Measurements from ENCODE around the gene LPCAT1.
"Not testable (repeated sequence)": the region's sequence is repeated elsewhere in the genome, so short reads cannot be mapped to it uniquely, and the experiment has no call there.

Gene LPCAT1

DNA sequence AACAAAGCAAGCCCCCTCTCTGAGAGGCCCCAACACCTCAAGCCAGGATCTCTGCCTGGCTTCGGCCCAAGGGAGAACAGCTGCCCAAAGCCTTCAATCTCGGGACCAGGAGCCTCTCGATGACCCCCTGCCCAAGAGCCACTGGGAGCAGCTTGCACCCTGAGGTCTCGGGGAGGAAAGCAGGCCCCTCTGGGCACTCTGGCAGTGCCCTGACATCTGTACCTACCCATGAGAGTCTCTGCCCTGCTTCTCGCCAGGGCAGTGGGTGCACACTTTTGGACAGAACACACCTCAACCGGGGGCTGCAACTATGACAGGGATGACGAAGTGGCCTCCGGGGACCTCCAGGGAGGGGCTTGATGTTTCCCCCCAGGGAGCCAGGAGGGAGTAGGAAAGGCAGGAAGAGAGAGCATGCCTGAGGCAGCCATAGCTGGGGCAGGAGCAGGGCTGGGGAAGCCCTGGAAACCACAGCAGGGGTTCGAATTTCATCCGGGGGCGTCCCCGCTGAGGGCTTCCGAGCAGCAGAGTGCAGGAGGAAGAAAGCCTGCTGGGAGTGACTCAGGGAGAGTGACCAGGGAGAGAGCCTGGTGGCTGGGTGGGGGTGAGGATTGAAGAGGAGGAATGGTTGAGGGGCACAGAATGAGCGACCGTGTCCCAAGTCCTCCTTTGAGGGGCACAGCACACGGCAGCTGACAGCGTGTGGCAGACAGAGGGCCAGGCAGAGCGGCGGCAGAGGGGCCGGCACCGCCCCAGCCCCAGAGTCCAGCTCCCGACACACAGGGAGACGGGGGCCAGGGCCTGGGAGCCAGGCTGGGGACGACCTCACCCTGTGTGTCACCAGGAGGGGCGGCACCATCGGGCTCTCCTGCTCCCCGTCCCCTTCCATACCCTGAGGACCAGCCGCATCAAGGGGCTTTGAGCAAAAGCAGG, 1.8 kb downstream of the LPCAT1 start:
- DNase-seq (ENCODE audit: low read depth) = no peak

- DNase-seq (ENCODE audit: low read depth) = no peak
These were observed 2.8 kb downstream of the LPCAT1 start for GRCh38 chr5:1520791-1521453.

GRCh38 chr5:1519631-1520210, 4.0 kb downstream of the LPCAT1 start:
- no peak for DNase-seq (ENCODE audit: low read depth)

DNA sequence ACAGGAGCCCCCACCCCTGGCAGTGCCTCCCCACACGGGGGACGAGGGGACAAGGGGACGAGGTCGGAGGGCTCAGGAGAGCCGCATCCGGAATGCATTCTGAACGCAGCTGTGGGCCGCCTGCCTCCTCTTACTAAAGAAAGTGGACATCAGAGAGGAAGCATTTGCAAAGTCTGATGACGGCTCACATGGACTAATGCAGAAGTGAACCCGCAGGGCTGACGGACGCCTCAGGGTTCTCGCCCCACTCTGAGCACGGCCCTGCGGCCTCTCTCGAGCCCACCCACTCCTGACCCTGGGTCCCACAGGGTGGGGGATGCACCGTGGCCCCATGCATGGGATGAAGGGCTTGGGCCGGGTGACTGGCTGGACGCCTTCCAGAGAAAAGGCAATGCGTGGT, 5.9 kb downstream of the LPCAT1 start:
- DNase-seq (ENCODE audit: low read depth) = no peak

GRCh38 chr5:1516615-1517601, 6.9 kb downstream of the LPCAT1 start:
- DNase-seq (ENCODE audit: low read depth) = no peak

DNA sequence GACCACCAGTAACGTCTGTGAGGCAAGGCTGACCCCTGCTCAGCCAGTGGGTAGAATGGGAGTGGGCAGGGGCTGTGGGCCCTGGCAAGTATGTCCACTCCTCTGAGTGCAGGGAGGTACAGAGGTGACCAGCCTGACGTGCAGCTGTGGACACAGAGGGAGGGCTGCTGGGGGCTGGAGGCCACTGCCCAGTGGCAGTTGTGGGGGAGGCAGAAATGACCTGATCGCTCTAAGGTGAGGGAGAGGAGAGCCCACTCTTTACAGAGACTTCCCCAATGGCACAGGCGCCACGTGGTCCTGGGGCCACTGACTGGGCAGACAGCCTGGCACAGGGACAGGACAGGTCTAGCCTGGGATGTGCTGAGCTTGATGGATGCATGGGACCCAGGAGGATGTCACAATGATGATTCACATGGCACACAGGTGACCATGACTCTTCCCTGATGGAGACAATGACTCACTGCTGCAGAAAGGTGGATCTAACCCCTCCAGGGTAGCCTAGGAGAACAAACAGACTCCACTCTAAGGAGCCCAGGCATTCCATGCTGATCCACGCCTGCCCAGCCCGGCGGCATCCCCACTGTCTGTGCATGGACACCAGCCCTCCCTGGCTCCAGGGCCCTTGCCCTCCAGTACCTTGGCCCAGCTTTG, 7.7 kb downstream of the LPCAT1 start:
- no peak for DNase-seq (ENCODE audit: low read depth)

GRCh38 chr5:1515311-1515920, 8.3 kb downstream of the LPCAT1 start:
- no peak for DNase-seq (ENCODE audit: low read depth)

DNA sequence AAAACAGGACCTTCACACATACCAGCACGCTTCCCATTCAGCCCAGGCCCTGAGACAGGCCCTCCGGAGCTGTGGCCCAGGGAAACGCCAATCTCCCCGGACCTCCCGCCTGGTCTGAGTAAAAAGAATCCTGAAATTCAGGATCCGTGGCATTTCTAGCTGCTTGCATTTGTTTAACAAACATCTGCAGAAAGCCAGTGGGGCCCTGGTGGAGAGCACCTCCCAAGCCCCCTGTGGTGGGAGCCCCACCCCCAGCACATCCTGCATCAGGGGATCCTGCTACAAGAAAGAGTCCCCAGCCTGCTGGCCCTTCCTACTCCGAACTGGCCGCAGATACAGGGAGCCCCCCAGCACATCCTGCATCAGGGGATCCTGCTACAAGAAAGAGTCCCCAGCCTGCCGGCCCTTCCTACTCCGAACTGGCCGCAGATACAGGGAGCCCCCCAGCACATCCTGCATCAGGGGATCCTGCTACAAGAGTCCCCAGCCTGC, 8.9 kb downstream of the LPCAT1 start:
- DNase-seq (ENCODE audit: low read depth) = not testable (repeated sequence)

- DNase-seq (ENCODE audit: low read depth) = no peak
These were observed 9.5 kb downstream of the LPCAT1 start for GRCh38 chr5:1514027-1514818.

DNA sequence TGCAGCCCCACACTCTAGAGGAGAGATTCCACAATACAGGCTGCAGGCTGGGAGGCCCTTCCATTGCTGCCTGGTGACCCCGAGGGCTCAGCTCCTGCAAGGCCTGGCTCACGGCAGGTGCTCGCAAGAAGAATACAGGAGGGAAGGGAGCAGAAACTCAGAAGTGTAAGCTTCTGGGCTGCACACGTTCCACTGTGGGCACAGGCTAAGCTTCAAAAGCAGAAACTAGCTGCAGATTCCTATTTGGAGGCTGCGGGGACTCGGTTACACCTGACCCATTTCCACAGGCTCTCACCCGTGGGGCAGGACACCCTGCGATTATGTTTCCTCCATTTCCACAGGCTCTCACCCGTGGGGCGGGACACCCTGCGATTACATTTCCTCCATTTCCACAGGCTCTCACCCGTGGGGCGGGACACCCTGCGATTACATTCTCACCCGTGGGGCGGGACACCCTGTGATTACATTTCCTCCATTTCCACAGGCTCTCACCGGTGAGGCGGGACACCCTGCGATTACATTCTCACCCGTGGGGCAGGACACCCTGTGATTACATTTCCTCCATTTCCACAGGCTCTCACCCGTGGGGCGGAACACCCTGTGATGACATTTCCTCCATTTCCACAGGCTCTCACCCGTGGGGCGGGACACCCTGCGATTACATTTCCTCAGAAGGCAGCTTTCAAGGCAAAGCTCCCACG, 10.3 kb downstream of the LPCAT1 start:
- DNase-seq (ENCODE audit: low read depth) = no peak

GRCh38 chr5:1512541-1513291, 11.0 kb downstream of the LPCAT1 start:
- no peak for DNase-seq (ENCODE audit: low read depth)

GRCh38 chr5:1511651-1512540, 11.9 kb downstream of the LPCAT1 start:
- DNase-seq (ENCODE audit: low read depth) = no peak

DNA sequence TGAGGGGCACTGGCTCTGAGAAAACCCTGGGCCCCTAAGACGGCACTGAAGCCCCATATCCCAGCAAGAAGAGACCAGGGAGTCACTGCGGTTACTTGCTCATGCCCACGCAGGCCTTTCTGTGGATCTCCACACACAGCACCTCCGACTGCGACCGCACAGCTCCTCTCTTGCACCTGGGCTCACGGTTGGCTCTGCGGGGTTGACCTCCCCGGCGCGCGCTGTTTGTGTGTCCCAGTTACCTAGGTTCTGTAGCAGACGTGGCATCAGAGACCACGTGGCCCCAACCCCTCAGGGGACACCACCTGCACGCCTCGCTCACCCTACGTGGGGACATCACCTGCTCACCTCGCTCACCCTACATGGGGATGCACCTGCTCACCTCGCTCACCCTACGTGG, 12.7 kb downstream of the LPCAT1 start:
- DNase-seq (ENCODE audit: low read depth) = no peak

- DNase-seq (ENCODE audit: low read depth) = no peak
These were observed 13.1 kb downstream of the LPCAT1 start for GRCh38 chr5:1510631-1511030.

DNA sequence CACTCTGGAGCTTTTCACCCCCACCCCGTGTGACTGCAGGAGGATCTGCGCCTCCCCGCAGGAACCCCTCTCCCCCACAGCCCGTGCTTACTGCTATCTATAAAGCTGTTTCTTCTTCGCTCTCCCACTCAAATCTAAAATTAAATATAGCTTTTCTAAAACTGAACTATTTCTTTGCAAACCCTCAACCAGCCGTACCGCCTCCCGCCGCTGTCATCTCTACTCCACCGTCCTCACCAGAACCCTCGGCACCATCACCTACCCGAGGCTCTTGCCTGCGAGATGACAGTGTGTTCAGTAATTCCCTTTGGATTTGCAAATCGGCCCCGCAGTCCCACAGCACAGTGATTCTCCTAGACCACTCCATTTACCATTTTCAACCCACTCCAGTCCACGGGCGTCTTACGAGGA, 13.6 kb downstream of the LPCAT1 start:
- no peak for DNase-seq (ENCODE audit: low read depth)

- DNase-seq (ENCODE audit: low read depth) = no peak
These were observed 14.2 kb downstream of the LPCAT1 start for GRCh38 chr5:1509346-1510085.

Data from activated T-cell treated with anti-CD3 and anti-CD28 coated beads for 48 hours (primary cell).